Activated T-cell treated with anti-CD3 and anti-CD28 coated beads for 1 hour (primary cell): ENCODE data around the gene ADARB1.
A peak's percentile ranks its signal among the peaks of the same experiment; 100 is the strongest.

Source experiments
- DNase-seq: peaks from one replicate; pipeline ENCODE4 v3.0.0-alpha.2; 2020; ENCODE audit warnings: low read depth

Gene ADARB1

DNA sequence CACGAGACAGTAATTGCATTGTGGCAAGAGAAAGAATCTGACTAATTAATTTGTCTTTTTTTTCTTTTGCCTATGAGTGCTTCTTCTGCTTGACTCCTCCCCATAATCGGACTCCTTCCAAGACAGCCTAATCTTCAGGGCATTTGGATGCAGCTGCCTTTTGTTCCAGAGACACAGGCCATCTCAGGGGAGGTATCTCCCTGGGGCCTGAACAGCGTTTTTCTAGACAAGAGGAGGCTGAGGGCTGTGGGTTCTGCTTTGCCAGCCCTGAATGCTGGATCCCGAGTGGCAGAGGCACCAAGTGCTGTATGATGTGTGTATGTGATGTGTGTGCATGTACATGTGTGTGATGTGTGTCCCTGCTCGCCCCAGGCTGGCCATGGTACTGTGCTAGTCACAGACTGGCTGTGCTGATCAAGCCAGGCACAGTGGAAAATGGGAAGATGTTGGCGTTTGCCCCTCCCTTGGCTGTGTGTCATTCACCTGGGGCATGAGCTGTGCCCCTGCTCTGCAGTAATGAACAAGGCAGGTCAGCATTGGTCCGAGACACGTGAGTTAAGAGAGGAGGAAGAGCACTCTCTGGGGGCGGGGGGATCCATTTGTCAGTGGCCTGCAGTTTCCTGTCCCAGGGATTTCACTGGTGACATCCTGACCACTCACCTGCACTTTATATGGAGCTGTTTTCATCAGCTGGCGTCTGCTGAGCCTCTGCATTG lies 77.2 kb downstream of the ADARB1 start:
- no peak for DNase-seq

DNA sequence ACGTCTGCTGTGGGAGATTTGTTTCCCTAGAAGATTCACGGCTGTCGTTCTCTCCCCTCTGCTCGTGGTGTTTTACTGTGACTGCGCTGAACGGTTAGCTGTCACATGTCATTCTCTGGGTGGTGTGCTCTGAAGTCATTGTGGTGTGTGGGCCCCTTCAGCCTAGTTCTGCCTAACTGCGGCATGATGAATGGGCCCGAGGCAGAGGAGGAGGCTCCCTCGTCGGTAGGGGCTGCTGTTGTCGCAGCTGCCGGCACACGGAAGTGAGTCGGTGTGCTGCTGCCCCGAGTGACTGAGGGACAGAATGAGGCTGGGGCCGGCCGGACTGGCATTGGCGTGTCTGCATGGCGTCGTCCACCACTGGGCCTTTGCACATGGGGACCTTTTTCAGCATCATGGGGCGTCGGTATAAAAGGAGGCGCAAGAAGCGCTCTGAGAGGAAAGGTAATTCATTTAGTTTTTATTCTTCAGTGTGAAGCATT lies 77.9 kb downstream of the ADARB1 start:
- peak; percentile 52 for DNase-seq

DNA sequence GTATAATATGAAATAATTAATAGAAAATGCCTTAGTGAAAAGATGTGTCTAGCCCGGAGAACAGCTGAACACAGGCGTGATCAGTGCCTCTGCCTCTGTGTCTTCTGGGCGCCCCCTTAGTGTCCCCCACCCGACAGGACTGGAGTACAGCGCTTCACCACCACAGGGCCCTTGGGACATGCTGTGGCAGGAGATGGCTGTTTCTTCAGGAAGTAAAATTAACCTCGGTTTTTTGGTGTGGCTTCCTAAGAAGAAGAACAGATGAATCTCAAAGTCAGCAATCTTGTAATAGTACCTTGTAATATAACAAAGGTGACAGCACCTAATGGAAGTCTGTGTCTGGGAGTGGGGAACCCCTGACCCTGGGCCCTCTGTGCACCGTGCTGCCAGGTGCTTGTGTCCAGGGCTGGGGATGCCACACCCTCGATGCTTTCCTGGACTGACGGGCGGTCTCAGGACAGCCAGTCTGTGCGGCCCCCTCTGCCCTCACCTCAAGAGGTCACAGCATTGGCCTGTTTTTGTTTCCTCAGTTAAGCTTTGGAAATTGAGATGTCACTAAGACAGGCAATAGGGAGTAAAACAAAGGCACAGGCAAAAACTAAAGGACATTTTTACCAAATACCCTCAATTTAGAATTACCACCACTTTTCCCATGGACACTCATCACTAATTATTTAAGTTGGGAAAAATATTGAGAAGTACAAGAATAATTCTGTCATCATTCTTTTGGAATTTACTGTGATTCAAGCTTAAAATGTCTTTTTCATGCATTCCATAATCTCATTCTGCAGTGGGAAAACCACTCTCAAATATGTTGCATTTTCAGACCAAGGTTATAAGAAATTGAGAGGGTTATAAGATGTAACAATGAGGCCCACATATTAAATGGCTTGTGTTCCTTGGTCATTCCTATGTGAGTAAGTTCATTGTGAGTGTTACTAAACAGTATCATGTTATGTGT lies 79.3 kb downstream of the ADARB1 start:
- no peak for DNase-seq

DNA sequence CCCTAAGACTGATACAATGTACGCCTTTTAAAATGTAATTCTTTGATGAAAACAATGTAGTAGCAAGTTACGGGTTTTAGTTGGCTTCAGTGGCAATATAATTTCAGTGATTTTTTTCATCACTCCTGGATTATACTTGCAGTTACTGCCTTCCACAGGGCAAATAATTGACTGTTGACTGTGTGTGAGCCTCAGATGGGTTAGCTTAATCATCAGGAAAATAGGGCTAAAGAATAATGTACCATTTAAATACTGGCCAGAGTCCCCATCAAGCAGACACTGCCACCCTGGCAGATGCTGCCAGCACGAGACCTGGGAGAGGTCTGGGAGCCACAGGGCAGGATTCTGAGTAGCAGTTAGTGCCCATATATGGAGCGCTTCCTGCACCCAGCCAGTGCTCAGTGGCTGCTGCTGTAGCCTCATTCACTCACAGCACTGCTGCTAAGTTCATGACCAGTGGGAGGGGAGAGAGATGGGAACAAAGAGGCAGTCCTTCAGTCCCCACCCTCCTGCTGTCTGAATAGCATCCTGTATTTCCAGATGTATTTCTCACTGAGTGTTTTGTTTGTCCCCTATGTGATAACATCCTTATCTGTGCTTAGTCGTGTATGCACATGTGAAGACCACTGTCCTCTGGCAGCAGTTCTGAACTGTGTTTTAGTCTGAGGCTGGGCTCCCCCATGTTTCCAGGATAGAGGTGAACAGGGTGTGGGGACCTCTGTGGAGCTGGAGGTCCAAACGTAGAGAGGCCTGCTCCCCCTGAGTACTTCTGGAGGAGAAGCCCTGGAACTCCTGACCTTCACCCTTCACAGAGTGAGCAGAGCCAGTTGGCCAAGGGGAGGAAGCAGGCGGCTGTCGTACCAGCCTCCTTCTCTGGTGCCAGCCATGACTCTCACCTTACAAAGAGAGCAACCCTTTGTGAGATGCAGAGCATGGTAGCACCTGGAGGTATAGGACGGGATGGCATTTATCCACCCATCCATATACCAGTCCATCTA lies 80.4 kb downstream of the ADARB1 start:
- no peak for DNase-seq

DNA sequence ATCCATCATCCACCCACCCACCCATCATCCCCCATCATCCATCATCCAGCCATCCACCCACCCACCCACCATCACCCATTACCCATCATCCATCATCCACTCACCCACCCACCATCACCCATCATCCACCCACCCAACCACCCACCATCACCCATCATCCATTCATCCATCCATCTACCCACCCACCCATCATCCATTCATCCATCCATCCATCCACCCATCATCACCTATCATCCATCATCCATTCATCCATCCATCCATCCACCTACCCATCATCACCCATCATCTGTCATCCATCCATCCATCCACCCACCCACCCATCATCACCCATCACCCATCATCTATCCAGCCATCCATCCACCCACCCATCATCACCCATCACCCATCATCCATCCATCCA lies 81.5 kb downstream of the ADARB1 start:
- no peak for DNase-seq

DNA sequence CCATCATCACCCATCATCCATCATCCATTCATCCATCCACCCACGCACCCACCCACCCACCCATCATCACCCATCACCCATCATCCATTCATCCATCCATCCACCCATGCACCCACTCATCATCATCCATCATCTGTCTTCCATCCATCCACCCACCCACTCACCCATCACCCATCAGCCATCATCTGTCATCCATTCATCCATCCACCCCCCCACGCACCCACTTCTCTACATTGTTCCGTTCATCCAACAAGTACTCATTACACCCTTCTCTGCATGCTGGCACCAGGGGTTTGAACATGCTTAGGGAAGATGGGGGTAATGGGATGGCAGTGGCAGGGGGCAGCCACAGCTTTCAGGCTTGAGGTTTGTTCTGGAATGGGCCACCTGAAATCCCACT lies 82.1 kb downstream of the ADARB1 start:
- no peak for DNase-seq

DNA sequence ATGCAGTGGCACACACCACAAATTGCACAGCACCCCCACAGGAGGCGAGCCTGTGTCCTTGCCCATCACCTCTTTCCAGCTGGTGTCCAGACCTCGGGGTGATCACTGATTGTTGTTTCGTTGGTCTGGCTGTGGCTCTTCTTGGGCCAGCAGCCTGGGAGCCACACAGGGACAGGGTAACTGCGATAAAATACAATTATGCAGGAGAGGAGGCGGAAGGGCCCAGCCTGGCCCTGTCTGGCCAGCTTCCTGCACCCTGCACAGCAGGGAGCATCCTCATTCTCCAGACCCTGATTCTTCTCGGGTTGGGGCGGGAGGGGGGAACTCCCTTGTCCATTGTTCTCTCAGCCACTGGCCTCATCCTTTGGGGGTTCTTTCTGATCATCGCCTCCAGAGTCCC lies 83.6 kb downstream of the ADARB1 start:
- DNase-seq = no peak

DNA sequence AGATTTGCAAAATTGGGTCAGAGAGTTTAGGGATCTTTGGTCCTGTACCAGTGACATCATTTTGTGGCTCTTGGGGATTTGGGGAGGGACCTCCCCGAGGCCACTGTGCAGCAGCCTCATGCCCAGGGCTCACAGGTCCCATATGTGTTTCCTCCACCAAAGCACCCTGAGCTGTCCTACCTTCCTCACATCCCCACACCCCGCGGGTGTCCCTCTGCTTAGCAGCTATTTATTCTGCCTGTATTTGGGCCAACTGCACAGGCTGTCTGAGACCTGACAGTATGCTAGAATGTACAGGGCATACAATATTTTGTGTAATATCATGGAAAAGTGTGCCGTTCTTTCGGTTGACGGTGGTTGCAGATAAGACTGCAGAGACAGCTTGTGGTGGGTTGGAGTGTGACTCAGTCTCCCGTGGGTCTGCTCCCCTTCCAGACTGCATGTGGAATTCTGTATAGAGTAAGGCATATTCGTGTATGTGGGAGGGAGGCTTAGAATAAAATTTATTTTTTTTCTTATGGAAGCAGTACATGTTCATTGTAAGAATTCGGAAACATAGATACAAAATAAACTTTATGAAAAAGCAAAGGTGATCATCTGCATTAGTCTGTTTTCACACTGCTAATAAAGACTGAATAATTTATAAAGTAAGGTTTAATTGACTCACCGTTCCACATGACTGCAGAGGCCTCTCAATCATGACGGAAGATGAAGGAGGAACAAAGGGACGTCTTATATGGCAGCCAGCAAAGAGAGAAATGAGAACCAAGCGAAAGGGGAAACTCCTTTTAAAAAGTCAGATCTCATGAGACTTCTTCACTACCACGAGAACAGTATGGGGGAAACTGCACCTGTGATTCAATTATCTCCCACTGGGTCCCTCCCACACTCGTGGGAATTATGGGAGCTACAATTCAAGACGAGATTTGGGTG lies 84.4 kb downstream of the ADARB1 start:
- no peak for DNase-seq

DNA sequence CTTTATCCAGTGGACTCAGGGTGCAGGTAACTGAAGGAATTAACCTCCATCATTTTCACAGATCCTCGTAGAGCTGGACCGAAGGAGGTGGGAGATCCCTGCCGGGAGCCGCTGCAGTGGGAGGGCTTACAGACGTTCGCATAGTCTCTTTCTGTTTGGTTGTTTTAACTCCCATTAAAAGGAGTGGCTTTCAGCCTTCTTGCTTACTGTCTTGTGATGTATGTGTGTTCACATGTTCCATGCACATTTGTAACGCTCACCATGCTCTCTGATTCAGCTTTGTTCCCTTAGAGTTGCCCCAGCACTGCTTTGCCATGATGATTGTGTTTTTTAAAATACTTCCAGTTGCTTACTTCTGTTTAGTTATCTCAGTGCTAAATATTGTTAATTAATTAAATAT lies 85.8 kb downstream of the ADARB1 start:
- no peak for DNase-seq

DNA sequence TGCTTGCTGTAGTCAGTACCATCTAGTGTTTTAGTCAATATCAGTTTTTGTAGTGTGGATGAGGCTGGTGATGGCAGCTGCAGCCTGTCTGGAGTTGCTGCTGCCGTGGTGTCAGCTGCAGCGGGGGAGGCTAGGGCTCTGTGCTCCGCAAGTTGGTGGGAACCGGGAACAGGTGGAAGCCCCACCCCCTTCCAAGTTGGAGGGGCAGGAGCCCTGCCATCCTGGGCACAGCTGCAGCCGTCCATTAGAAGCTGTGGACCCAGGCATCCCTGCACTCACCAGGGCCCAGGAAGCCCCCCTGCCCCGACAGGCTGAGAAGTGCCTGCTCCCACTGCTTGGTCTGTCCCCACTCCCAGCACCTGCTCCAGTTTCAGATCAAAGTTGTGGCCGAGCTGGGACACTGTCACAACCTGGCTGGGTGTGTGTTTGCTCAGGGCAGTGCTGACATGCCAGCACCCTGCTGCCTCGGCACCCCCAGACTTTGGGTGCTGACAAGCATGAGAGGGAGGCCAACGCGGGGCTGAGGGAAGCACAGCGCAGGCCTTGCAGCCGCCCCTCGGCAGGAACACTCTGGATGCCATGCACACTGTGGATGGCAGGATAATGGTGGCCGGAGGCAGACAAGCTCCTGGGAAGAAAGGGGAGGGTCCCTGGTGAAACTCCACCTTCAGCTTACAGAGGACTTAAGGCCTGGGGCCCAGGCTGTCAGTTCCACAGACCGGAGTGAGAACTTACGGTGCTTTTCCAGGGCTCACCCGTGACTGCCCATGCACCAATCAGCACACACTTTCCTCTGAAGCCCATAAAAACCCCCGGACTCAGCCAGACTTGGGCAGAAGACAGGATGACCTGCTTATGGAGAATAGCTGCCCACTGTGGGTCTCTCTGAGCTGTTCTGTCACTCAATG lies 86.9 kb downstream of the ADARB1 start:
- no peak for DNase-seq

DNA sequence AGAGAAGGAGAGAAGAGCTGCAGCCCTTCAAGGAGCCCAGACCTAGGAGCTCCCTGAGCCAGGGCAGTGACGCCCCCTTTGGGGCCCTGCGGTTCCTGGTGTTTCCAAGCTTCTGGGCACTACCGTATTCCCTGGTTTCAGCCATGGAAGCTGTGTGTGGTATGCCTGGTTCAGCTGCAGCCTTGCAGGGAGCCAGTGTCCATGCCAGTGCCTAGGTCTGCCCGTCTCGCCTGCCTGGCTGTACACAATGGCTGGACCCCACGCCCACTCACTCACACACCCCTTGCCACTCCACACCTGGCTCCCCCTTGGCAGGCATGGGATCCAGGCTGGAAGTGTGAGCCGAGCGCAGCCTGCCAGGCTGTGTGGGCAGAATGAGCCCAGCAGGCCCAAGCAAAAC lies 87.7 kb downstream of the ADARB1 start:
- DNase-seq = no peak

DNA sequence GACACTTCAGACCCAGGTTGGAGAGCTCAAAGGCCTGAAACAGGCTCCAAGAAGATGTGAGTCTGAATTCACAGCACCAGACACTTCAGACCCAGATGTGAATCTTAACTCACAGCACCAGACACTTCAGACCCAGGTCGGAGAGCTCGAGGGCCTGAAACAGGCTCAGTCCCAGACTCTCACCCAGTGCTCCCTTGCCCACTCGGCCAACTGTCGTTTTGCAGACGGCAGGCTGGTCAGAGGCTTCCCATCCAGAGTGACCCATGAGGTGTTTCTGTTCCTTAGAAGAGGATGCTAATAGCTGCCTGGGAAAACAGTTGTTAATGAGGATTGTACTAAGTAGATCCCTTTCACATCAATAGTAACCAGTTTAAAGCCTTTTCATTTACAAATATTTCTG lies 88.4 kb downstream of the ADARB1 start:
- DNase-seq = no peak

DNA sequence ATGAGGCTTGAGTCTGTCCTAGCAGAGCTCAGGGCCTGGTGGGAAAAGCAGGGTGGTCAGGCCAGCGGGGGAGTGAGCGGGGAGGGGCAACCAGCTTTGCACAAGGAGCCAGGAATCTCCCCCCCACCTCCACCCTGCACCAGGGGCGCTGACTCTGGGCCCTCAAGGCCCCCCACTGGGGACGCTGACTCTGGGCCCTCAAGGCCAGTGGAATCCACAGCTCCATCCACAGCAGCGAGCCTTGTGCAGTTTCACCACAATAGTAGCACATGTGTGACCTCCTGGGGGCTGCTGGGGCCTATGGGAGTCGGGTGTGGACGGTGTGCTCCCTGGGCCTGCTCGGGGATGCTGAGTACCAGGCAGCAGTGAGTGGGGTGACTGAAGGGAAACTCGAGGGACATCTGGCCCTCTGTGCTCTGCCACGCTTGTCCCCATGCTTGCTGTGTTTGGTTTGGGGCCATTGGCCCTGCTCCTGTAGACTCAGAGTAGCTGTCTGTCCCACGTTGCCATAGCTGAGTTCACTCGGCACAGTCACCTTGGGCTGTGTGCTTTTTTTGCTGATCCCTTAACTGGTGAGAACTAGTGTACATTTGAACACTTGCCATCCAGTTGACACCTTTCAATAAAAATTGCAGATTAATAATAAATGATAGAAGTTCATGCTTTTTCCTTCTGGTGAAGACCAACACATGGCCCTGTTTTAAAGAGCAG lies 89.2 kb downstream of the ADARB1 start:
- no peak for DNase-seq

DNA sequence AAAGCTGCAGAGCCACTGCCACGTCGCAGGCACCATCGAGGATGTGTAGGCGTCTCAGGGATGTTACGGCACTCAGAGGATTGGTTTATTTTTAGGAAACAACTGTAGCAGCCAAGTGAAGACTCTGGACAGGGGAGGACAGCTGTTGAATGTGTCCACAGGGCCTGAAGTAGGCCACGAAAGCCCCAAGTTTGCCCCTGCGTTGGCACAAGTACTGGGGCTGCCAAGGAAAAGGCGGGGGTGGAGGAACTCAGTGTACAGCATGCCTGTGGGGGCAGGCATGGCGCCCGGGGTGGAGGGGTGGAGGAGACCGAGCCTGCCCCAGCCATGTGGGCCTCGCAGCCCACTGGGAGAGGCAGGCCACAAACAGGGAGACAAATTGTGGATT lies 89.7 kb downstream of the ADARB1 start:
- DNase-seq = no peak

DNA sequence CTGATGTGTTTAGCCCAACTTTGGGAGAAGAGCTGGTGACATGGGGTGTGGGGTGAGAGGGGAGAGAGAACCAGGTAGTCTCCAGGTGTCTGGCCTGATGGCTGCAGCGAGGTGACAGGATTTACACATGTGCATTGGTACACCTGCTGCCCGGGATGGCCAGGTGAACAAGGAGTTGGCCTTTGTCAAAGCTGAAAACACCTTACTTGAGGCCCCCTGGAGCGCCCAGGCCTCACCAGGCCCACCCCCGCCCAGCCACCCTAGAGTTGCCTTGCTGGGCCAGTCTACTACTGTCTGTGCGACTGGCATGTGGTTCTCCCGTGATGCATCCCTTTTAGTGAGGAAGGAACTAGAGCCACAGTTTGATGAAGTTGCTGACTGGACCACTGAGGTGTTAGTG lies 90.5 kb downstream of the ADARB1 start:
- DNase-seq = no peak

DNA sequence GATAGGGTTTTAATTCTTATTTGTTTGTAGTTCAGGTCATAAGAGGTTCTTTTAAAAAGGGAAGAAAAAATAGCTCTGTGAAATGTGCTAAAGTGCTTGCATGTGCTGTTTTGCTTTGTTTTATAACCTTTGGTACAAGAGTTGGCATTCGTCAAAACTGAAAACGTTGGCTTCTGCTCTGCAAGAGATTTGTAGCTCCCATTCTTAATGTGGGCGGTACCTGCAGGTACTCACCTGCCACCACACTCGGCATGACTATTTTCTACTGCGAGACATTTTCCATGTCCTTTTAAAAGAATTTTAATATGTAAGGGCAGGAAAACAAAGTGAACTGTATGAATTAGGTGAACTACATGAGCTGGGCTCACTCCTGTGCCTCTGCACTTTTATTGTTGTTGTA lies 92.6 kb downstream of the ADARB1 start:
- no peak for DNase-seq

DNA sequence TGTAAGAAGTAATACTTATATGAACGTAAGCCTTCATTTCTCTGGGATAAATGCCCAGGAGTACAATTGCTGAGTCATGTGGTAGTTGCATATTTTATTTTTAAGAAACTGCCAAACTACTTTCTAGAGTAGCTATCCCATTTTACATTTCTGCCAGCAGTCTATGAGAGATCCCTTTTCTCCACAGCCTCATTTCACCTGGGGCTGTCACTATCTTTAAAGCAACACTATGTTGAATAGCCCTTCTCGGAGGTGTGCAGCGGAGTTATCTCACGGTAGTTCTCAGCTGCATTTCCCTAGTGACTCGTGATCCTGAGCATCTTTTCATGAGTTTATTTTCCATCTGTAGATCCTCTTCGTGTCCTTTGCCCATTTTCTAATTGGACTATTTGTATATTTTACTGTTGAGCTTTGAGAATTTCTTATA lies 93.4 kb downstream of the ADARB1 start:
- DNase-seq = no peak

DNA sequence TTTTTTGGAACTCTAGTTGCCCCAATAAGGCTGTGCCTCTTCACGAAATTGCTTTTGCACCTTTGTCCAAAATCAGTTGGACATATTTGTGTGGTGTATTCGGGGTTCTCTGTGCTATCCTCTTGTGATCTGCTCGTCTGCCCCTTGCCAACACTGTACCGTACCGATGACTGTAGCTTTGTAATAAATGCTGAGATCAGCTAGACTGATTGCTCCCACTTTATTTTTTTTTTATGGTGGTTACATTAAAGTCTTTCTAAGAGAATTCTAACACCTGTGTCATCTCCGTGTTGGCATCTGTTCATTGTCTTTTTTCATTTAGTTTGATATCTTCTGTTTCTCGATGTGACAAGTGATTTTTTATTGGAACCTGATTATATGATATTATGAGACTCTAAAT lies 94.1 kb downstream of the ADARB1 start:
- no peak for DNase-seq

DNA sequence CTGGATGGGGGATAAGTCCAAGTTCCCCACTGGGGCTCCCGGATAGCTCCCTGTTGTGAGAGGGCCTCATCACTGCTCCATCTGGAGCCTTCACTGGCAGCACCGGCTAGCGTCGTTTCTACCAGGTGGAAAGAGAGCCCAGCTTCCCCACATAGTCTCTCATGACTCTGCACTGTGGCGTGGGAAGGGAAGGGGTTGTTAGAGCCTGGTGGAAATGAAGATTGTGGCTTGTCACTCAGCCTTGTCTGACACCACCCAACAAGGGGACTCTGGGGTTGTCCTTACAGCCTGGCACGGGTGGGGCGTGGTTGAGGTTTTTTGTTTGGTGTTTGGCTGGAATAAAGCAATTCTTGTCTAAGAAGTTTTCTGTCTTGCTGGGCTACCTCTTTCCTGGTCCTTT lies 94.6 kb downstream of the ADARB1 start:
- DNase-seq = no peak
